GM12891 (cell line): Measurements from ENCODE around the gene VCL.

Experiments
- POLR2A ChIP-seq: IDR thresholded peaks from 2 replicates; pipeline ENCODE4 v1.6.1; 2011; ENCODE audit warnings: low read depth, low read length, control low read depth
- POLR2AphosphoS5 ChIP-seq: IDR thresholded peaks from 2 replicates; pipeline ENCODE4 v1.6.1; 2011; ENCODE audit warnings: low read depth, low read length, control low read depth
- POU2F2 ChIP-seq: IDR thresholded peaks from 2 replicates; pipeline ENCODE4 v1.6.1; 2011; ENCODE audit warnings: low read depth, mild to moderate bottlenecking, control low read depth, low read length, moderate library complexity
- TAF1 ChIP-seq: IDR thresholded peaks from 2 replicates; pipeline ENCODE4 v1.6.1; 2011; ENCODE audit warnings: low read depth, low read length, control low read depth

GRCh38 chr10:74063256-74063655 is 65.3 kb downstream of the VCL start:
- TF ChIP-seq POLR2AphosphoS5 (no peak), TAF1 (no peak), POLR2A (no peak), POU2F2 (no peak)
